NCI-H187 (cell line): ENCODE measurements around the gene ARHGEF4.
A peak's percentile ranks its signal among the peaks of the same experiment; 100 is the strongest.

Experiments used
- DNase-seq, 2 experiments: peaks; one replicate each; lab custom pipeline; 2025; lab: John Stamatoyannopoulos, UW

The ARHGEF4 gene, protein sequence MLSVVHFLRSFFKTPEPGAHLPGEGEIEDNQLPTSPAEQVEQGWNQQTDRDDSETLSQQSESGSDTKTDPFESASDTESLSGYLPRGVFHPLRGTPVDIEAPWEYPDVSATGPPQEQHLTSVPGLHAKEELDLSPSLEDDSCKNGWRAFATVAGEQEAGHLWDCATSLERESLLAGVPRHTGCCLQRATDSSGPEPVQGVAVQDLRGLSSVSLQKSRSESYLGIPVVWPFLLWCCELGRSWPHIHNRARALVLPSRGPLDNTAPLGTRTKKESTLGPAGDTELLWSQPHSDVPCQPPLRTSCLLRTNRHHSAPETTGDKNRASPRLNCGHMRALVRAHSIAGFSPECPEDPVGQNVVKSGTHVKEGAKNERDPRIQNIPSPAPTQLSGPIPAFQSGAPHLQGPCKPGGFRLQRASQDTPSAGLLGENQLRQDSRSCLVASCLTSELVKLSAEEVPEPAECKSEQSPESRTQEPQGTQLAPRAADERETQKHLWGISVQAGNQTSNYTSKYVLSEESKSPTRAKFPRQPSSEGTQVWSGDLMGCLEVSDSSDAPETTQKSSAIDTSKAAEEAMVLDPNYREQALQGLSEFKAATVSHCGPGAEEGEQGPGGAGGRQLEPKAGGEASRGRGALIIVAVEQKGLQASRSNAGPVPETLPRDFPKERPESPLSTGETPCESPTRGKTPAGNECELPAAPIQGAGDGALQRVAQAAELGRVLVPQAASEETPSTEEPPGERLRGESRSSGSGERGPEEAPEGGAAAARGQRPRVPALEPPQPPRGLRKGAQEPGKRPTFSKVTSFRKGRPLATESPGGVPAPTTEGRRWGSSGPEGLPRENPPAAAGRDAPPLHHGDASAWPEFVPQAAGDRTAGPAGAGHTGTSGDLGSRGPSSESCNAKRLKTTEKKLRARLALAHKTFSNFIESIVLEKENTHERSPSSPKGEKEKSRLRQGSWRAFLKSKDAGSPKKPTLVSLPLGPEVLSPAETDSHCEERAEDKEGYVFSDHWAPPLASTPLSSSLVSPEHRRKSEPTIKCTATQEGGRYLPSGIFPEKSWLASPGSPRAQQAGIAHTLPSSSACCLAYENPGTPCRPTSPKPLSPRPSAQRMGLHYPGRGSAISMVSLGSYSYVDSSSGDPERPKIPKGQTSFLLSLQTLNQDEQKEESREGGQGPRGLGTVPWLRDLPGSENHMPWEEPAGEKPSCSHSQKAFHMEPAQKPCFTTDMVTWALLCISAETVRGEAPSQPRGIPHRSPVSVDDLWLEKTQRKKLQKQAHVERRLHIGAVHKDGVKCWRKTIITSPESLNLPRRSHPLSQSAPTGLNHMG (N-terminal part only)

DNA sequence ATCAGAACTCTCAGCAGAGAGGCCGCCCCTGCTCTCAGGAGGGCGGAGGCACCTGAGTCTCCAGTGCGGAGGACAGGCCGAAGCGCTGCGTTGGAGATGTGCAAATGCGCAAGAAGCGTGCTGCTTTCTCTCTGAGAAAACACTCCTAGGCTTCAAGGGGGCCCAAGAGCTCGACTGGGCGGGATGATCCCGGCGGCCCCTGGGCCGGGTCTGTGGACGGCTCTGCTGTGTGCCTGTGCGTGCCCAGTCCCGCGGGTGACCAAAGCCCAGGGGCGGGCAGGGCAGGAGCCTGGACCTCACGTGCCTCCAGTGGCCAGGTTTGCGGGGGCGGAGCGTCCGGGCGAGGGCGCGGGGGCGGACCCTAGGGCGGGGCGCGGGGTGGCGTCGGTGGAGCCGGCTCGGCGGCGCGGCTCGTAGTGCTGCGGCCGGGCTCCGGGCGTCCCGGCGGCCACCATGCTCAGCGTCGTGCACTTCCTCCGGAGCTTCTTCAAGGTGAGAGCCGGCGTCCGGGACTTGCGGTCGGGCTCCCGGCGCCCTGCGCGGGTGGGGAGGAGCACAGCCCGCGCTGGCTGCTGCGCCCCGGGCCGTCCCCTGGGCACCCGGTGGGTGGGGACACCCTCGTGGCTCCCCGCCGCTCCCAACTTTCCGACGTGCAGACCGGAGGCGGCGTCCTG is at the start of gene ARHGEF4:
Gene ARHGEF4 (plus strand): TSS at position 414 of the 674 bp plus-strand sequence. CDS start 40 bp downstream, at position 454.
- peak in 1 of 2 experiments; percentile 12 for DNase-seq

DNA sequence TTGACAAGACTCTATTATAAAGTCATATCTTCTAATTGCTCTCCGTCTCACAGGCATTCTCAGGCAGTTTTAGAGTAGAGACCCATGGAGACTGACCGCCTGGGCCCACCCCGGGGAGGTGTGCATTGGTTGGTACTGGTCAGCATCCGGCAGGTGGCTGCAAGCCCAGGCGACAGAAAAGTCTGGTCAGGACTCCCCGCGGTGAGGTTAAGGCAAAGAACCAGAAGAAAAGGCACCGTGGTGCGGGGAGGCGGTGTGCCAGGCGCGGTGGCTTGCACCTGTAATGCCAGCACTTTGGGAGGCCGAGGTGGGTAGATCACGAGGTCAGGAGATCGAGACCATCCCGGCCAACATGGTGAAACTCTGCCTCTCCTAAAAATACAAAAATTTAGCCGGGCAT is 48.9 kb upstream of the ARHGEF4 start:
- DNase-seq, result no peak

DNA sequence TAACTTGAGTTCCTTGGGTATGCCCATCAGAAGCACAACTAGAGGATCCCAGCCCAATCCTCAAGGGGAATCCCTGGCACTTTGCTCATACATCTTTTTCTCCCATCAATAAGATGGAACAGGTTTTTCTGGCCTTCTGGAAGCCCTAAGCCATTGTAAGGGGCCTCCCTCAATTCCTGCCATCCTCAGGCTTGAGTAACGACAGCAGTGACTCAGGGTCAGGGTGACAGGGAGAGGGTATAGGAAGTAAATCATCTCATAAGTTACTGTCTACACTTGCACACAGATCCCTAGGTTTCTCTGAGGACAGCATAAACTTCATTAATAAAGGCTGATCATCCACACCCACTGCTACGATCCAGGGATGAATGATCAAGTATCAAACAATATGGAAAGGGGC is 46.4 kb upstream of the ARHGEF4 start:
- no peak for DNase-seq

DNA sequence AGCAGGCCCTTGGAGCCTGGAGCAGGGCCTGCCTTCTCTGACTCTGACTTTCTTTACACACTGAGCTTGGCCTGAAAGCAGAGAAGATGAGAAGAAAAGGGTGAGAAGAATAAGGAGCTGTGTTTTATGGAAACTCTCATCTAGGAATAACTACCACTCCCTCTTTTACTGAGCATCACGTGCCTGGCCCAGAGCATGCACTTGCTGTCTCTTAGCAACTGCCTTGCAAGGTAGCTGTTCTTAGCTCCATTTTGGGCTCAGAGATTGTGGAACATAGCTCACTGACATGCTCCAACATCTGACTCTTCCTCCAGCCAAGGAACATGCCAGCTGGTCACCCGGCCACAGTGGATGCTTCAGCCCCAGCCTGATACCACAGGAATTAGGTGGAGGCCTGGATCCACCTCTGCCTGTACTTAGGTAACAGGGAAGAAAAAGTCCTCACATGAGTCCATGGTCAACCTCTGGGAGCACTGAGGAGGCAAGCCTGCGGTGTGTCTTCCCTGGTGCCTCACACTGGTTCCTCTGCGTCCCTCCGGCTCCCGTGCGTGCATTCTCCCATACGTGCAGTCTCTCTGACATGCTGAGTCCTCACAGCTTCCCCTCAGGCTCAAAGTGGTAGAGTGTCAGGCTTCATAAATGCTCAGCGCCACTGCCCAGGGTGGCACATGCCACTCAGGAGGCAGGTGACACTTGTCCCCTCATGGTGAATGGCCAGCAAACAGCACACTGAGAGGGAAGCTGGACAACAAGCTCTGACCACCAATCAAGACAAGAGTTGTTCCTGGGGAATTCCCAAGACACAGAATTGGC is 45.7 kb upstream of the ARHGEF4 start:
- no peak for DNase-seq

DNA sequence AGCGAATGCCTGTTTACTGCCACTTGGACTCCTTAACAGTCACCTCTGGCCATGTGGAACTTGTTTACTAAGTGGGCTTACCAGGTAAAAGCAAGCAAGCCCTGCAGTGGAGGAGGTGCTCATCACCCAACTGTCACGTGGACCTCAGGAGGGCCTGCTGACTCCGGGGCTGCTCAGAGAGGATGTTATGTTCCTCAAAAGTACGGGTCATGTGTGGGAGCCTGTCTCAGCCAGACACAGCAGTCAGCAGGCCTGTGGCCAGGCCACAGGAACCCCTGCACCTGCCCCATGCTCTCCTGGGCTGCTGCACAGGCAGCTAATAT is 45.1 kb upstream of the ARHGEF4 start:
- DNase-seq, result no peak

DNA sequence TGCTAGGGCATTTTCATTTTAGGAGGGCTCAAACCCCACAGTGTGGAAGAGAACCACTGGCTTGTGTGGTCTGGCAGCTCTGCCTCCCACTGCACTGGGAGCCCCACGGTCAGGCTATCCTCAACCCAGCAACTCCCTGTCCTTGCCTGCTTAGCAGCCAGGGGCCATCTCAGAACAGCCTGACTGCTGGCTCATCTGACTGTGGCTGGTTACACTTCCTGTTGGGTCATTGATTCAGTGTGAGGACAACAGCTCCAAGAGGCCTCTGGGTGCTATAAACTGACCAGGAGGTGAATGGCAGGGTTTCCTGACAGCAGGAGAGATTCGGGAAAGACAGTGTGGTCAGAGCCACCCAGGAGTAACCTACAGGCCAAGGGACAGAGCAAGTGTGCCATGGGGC is 41.3 kb upstream of the ARHGEF4 start:
- no peak for DNase-seq

DNA sequence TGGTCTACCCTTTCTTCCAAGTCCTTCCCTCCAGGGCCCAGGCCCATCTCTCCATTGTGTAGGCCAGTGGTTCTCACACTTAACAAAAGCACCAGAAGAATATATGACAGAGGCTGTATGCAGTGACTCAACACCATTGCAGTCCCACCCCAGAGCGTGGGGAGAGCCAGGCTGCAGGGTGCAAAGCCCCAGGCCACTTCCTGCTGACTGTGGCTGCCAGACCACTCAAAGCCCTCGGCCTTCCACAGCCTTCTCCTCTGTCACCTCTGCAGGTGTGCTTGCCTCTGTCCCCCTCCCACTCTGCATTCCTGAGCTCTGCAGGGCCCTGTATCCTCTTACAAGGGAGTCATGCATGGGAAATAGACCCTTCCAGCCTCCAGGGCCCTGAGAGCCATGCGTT is 40.4 kb upstream of the ARHGEF4 start:
- no peak for DNase-seq

DNA sequence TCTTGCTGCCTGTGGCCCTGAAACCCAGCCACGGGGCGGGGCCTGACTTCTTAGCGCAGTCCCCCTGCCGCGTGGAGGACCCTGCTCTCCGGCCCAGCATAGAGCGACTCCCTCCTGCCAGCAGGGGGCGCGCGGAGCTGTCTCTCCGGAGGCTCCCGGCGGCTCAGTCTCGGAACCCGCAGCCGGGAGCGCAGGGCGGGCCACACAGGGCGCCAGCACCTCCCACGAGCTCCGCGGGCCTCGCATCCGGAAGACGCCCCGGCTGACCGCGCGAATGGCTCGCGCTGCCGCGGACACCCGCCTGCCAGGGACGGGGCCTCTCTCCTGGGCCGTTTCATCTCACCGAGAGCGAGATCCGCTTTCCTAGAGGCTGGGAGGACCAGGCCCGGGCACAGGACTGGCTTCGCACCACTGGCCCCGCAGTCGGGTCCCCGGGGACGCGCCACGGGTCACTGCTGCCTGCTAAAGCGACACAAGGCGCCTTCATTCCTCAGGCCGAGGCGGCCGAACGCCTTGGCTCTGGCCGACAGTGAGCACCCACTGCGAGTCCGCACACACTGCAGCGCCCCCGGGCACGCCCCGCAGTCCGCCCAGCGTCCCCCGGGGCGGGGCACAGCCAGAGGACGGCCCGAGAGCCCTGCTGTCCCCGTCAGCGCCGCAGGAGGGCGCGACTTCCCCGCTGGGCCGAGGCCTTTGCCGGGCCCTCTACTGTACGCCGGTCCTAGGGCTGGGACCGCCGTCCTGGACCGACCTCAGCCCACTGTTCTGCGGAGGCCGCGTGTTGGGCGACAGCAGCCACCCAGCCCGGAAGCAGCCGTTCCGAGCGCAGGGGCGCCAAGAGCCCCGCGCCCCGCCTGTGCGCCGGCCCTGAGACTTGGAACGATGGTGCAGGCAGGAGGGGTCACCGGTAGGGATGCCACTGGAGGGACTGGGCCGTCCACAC is 39.0 kb upstream of the ARHGEF4 start:
- DNase-seq, result peak; percentile 71 to 79

DNA sequence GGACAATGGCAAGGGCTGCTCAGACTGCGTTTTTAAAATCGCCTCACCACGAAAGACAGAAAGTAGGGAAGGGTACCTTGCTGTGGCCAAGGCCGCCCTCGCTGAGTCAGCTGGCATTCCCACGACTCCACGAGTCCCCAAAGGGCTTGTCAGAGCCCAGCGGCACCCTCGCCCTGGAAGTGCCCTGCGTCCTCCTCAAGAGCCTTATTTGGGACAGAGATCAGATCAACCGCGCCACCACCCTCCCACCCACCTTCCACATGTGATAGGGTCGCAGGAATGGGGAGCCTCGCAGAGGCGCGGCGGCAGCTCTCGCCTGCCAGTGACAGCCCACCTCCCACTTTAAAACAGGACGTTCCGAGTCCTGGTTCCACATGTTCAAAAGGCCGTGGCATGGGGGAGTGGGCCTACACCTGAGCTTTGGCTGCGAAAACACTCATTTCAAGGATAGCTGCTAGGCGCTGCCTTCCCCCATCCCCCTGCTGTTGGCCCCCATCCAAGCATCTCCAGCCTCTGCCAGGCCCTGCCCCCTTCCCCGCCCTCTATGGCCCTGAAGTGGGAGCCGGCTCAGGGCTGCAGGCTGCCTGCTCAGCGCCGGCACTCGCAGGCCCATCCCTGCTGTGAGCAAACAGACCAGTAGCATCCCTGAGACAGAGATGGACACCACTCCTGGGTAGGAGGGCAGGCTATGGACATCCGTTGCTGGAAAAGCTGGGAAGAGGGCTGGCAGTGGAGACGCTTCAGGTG is 38.1 kb upstream of the ARHGEF4 start:
- DNase-seq, result peak; percentile 26 to 66

DNA sequence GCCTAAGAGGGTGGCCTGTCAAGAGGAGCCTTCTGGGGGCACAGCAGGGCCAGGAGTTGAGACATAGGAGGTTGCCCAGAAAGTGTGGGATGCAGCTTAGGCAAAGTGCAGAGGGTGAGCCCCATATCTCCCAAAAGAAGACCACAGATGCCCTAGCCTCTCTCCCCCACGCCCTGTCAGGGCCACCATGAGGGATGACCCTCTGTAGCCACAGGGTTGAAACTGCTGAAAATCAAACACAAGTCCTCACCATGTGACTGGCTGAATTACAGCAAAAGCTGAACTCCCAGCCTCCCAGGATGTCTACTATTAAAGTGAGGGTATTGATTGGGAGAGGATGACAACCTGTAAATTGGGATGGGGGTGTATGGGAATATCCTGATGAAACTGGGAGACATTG is 37.4 kb upstream of the ARHGEF4 start:
- no peak for DNase-seq

DNA sequence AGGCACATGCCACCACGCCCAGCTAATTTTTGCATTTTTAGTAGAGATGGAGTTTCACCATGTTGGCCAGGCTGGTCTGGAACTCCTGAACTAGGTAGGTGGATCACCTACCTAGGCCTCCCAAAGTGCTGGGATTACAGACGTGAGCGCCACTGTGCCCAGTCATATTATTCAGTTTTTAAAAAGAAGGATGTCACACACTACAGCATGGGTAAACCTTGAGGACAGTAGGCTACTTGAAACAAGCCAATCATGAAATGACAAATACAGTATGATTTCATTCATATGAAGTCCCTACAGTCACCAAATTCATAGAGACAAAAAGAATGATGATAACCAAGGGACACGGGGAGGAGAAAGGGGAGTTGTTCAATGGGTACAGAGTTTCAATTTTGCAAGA is 31.1 kb upstream of the ARHGEF4 start:
- DNase-seq, result no peak

DNA sequence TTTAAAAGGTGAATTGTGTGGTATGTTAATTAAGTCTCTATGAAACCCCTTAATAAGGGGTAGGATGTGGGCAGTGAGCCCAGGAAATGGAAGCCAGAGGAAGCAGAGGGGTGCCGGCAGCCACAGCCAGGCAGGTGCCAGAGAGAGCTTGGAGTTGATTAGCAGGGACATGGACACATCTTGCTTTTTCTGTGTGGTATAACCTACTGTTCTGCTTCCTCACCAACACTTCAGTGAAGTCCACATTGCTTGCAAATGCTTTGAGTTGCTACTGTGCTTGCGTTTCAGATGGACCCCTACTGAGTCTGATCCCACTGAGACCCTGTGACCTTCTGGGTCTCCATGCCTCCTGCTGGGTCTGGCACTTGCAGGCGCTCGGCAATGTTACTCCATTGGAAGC is 30.3 kb upstream of the ARHGEF4 start:
- DNase-seq, result no peak

DNA sequence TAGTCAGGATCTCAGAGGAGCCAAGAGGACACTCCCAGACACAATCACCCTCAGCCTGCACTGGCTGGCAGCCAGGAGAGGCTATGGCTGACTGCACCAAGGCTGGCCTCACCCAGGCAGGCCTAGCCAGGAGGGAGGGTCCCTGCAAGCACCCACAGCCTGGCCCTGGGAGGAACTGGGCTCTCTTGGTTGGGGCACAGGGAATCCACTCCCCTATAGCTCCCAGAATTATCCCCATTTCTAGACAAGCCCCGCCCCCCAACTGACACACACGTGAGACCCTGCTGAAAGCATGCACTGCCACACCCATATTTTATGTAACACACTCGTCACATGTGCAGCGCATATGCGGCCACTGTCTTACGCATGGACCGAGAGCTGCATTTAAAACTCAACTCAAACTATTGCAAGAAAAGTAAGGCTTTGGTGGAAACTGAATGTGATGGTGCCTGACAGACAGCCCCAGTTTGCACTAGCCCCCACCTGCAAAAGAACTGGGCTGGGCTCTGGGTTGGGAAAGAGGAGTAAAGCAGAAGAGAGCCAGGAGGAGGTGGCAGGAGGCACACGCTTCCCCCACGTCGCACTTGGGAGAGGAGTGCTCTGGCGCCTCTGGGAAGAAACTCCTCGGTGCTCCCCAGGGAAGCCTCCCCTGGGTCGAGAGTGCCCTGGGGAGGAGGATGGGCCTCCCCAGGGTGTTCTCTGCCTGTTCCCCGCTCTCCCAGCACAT is 28.9 kb upstream of the ARHGEF4 start:
- peak; percentile 50 to 64 for DNase-seq

DNA sequence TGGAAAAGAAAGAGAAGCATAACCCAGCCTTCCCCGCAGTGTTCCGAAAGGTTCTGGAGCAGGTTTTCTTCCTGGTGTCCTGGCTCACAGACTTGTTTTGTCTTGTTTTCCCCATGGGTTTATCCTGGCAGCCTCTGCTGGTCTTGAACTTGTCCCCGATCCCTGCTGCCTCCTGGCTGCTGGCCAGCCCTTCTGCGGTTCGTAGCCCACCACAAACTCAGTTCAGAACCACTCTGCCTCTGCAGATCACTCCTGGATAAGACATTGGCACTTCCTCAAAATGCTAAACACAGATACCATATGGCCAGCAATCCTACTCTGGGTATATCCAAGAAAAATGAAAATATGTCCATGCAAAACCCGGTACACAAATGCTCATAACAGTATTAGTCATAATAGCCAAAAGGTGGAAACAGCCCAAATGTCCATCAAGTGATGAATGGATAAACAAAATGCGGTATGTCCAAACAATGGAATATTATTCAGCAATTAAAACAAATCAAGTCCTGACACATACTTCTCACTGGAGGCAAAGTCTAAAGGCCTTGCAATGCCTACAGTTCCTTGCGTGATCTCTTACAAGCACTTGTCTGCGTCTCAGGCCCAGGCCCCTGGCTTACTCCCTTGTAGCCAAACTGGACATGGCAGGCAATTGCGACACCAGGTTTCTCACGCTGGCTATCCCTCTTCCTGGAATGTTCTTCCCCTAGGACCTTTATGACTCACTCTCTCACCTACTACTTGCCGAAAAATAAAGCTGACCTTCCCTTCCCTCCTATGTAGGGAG is 28.0 kb upstream of the ARHGEF4 start:
- no peak for DNase-seq

DNA sequence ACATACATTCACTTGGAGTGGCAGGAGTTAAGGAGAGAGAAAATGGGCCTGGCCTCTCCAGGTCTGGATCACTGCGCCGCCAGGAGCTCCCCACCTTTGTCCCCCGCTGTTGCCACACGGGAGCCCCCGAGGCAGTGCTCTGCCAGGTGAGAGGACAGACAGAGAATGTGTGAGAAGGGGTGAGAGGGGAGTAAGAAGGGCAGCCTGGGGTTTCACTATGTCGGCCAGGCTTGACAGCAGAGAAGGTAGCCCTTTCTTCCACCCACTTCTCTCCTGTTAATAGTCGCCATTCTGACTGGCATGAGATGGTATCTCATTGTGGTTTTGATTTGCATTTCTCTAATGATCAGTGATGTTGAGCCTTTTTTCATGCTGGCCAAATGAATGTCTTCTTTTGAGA is 26.2 kb upstream of the ARHGEF4 start:
- no peak for DNase-seq

DNA sequence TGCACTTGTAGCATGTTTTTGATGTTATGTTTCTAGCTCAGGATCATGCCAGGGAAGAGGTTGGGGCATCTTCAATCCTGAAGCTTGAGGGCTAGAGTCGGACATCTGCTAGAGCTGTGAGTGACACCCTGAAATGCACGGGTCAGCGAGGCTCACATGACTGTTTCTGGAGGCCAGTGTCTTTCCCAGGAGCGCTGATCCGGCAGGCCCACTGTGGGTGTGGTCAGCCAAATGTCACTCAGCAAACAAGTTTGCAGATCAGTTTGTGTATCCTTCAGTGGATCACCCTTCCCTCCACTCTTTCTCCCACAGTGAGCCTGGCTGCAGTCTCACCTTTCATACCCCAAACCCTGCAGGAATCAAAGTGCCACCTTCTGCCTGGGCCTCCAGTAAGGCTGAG is 23.0 kb upstream of the ARHGEF4 start:
- no peak for DNase-seq

DNA sequence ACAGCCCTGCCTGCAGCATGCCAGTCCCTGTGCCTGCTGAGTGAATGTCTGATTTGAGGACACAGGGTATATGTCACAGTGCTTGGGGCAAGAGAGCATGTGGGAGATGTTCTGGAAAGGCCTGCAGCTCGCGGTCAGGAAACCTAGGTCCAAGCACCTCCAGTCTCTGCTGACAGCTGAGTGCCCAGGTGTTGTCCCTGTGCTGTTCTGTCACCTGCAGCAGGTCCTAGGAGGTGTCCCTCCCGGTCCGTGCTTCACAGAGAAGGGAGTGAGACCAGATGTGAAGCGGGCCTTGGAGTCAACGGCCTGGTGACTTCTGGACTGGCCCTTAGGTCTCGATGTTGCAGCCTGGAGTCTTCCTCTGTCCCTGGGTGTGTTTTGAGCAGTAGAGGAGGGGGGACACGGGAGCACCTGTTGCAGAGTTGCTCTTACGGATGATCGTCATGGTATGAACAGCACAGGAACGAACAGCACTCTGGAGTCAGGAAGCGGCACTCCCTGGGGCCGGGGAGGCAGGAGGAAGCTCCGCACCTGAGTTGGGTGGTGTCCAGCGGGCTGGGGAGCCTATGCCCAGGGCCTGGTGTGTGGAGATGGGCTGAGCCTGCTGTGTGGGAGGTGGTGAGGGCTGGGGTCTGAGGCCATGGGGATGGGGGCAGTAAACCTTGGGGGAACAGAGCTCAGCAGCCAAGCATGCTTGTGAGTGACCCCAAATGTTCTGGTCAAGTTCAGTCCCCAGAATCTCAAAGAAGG is 21.6 kb upstream of the ARHGEF4 start:
- DNase-seq, result no peak
